Measurements from ENCODE around the gene PRICKLE2.

- no peak for TF ChIP-seq POLR2AphosphoS5 (IDR thresholded peaks at IDR 0.05)
- TF ChIP-seq EP300 (IDR thresholded peaks at IDR 0.05): no peak
- no peak for TF ChIP-seq POLR2A (IDR thresholded peaks at IDR 0.05)
- no peak for TF ChIP-seq CTCF (IDR thresholded peaks at IDR 0.05)
Observed at GRCh38 chr3:64272842-64273241, 47.6 kb upstream of the PRICKLE2 start.

Measured in gastroesophageal sphincter (tissue), 3 donors.